G401 (cell line): ENCODE measurements around the gene ACSF2. TPM values are rescaled to one million over a fixed set of nuclear protein-coding genes. Genes with fewer than 3 reads are reported as not detected.
"Not testable (repeated sequence)": the region's sequence is repeated elsewhere in the genome, so short reads cannot be mapped to it uniquely, and the experiment has no call there.

Experiments used
- DNase-seq: peaks from one replicate; pipeline ENCODE4 v3.0.0-alpha.2; 2015; ENCODE audit warnings: low spot score
- in situ Hi-C: cut with HindIII; loops from 2 replicates; pipeline ENCODE4 v1.10.0; 2016; ENCODE audit warnings: low sequenced_read_pairs, mixed read lengths
- total RNA-seq: library from RNA; depleted of rRNA; stranded (reverse); fragments of >200 nt; shearing (Covaris generic); gene quantifications from 2 replicates; pipeline ENCODE4 v1.2.3, GENCODE V29; 2014

ACSF2 gene
- total RNA-seq, 1 experiment from 2014 or later = 58.8 TPM

DNA sequence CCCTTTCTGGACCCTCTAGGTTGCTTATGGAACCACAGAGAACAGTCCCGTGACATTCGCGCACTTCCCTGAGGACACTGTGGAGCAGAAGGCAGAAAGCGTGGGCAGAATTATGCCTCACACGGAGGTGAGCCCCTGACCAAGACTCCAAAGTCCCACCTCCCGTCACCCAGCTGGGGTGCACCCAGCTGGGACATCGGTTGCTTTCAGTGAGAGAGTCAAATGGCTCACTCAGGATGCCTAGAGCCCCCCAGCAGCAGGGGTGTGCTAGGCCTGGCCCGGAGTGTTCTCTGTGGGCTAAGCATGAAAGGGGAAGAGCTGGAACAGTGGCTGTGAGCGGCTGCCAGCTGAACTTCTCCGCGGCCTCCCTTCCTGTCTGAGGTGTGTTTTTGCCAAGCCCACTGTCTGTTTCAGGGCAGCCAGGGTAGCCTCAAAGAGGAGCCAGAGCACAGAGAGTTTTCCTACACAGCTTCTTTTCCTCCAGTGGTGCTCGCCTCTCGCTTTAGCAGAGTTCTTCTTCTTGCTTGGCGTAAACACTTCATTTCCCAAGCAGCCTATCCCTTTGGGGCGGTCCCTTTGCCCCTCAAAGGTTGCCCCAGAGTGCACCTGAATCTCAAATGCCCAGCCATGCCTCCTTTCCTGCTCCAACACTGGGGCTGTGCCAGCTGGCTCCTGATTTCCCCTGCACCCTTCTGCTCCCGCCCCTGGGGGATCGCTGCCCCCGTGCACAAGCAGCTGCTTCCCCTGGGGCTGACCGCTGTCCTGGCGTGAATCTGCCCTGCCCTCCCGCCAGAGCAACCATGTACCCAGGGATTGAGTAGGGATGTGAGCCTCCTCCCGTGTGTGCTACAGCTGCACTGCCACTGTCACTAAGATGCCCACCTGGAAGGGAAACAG is 45.2 kb downstream of the ACSF2 start:
- in situ Hi-C loops = loop anchor here (5.0 kb wide), 1 partner anchor 44 kb away; the partner anchor contains the start of gene ACSF2
- DNase-seq = peak; percentile 40

DNA sequence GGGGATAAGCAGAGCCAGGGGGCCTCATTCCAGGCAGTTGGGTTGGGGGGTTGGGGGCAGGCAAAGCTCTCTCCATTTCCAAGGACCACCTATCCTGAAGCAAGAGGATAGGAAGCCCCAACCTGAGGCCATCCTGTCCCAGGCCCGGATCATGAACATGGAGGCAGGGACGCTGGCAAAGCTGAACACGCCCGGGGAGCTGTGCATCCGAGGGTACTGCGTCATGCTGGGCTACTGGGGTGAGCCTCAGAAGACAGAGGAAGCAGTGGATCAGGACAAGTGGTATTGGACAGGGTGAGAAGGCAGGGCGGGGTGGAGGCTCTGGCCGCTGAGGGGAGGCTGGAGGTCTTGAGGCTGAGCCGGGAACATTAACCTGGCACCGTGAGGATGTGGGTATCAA is 46.3 kb downstream of the ACSF2 start:
- DNase-seq = no peak
- in situ Hi-C loops = loop anchor here (5.0 kb wide), 1 partner anchor 45 kb away; the partner anchor contains the start of gene ACSF2

- in situ Hi-C loops = loop anchor here (5.0 kb wide), 1 partner anchor 45 kb away; the partner anchor contains the start of gene ACSF2
- DNase-seq = peak; percentile 58
Observed at GRCh38 chr17:50472761-50473161, 46.7 kb downstream of the ACSF2 start.

DNA sequence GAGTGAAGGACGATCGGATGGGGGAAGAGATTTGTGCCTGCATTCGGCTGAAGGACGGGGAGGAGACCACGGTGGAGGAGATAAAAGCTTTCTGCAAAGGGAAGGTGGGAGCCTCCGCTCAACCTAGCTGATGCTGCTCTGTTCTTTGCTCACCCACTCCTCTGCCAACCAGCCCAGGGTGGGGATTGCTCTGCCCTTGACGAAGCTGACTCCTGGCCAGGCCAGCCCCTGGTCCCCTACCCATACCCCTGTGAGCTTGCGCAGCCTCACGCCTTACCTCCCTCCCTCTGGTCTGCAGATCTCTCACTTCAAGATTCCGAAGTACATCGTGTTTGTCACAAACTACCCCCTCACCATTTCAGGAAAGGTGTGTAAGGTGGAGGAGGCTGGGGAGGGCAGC is 47.9 kb downstream of the ACSF2 start:
- peak; percentile 10 for DNase-seq
- in situ Hi-C loops = loop anchor here (5.0 kb wide), 1 partner anchor 47 kb away; the partner anchor contains the start of gene ACSF2

DNA sequence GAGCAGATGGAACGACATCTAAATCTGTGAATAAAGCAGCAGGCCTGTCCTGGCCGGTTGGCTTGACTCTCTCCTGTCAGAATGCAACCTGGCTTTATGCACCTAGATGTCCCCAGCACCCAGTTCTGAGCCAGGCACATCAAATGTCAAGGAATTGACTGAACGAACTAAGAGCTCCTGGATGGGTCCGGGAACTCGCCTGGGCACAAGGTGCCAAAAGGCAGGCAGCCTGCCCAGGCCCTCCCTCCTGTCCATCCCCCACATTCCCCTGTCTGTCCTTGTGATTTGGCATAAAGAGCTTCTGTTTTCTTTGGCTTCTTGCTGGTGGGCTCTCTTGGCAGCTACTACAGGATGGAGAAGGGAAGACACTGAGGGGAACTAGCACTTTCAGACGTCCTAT is 48.5 kb downstream of the ACSF2 start:
- DNase-seq = peak; percentile 47
- in situ Hi-C loops = loop anchor here (5.0 kb wide), 1 partner anchor 47 kb away; the partner anchor contains the start of gene ACSF2

DNA sequence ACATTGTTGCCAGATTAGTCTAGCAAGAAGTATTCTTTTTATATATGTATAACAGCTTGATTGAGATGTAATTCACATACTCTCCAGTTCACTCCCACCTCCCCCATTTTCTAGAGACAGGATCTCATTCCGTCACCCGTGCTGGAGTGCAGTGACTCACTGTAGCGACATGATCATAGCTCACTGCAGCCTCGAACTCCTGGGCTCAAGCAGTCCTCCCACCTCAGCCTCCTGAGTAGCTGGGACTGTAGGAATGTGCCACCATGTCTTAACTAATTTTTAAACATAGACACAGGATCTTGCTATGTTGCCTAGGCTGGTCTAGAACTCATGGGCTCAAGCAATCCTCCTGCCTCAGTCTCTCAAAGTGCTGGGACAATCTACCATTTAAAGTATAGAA is 49.3 kb downstream of the ACSF2 start:
- in situ Hi-C loops = no loop called here

GRCh38 chr17:50475775-50476544 is 49.9 kb downstream of the ACSF2 start:
- peak; percentile 15 for DNase-seq
- in situ Hi-C loops = not testable (repeated sequence)

More for the DNA sequence above, 49.3 kb downstream of the ACSF2 start:
- DNase-seq = no peak

GRCh38 chr17:50476545-50477315 is 50.7 kb downstream of the ACSF2 start:
- in situ Hi-C loops = no loop called here
- DNase-seq = peak; percentile 78

GRCh38 chr17:50477976-50478375 is 52.0 kb downstream of the ACSF2 start:
- in situ Hi-C loops = no loop called here

DNA sequence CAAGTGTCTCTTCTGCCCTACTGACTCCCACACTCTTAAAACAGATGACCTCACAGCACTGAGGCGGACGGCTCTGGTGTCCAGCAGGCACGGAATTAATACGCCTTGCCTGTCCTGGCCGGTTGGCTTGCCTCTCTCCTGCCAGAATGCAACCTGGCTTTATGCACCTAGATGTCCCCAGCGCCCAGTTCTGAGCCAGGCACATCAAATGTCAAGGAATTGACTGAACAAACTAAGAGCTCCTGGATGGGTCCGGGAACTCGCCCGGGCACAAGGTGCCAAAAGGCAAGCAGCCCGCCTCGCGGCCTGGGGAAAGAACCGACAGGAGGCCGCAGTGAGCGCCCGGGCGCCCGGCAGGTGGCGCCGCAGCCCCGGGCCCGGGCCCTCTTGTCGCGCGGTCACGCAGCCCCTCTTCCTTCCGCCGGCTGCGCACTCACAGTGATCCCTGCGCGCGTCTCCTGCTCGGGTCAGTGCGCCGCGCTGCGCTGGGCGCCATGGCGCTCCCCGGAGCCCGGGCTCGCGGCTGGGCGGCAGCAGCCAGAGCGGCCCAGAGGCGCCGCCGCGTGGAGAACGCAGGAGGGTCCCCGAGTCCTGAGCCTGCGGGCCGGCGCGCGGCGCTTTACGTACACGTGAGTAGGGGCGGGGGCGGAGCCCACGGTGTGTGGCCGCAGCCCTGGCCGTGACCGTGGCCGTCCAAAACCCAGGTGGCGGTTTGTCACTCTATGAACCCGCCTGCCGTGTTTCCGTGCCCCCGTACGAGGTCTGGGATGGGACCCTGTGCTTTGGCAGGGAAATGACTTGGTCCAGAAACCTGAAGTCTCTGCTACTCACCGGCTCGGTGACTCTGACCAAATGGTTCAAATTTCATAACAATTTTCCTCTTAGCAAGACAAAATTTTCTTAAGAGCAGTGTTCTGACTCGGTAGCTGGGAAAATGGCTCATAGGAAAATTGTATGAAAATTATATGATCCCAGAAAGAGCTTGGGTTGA is 52.7 kb downstream of the ACSF2 start, which contains the start of gene RSAD1:
Gene RSAD1, plus strand, starts transcription at position 470 of the 991 bp plus-strand sequence. Its CDS starts 25 bp downstream, at position 495.
- DNase-seq = peak; percentile 84
- in situ Hi-C loops = no loop called here

More at GRCh38 chr17:50477976-50478375, 52.0 kb downstream of the ACSF2 start:
- no peak for DNase-seq

DNA sequence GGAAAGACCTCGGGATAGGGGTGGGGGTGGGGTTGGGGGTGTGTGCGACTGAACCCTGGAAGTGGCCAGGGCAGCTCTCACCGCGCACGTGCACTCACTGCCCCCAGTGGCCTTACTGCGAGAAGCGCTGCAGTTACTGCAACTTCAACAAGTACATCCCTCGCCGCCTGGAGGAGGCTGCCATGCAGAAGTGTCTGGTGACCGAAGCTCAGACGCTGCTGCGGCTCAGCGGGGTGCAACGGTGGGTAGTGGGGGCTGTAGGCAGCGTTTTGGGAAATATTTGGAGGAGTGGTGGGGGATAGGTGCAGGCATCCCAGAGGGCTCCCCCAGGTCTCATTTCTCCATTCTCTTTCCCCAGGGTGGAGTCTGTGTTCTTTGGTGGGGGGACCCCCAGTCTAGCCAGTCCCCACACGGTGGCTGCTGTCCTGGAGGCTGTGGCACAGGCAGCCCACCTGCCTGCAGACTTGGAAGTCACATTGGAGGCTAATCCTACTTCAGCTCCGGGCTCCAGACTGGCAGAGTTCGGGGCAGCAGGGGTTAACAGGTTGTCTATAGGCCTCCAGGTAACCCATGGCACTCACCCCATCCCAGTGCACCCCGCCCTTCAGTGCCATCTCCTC is 53.6 kb downstream of the ACSF2 start:
- peak; percentile 75 for DNase-seq

GRCh38 chr17:50480142-50480764 is 54.2 kb downstream of the ACSF2 start:
- in situ Hi-C loops = no loop called here
- DNase-seq = no peak

More for the DNA sequence above, 53.6 kb downstream of the ACSF2 start:
- in situ Hi-C loops = no loop called here

DNA sequence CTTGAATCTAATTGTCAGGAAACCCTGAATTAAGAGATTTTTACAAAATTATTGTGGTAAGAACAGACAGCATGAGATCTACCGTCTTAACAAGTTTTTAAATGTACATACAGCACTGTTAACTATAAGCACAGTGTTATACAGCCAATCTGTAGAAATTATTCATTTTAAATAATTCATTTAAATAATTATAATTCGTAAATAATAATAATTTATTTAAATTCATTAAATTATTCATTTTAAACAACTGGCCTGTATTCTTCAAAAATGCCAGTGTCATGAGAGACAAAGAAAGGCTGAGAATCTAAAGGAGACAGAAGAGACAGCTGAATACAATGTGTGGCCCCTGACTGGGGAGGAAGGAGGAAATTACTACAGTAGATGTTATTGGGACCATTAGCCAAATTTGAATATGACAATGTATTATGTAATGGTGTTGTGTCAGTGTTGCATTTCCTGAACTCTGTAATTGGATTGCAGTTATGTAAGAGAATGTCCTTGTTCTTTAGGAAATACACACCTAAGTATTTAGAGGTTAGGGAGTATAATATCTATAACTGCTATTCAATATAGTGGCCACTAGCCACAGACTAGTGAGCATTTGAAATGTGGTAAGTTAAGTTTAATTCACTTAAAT is 55.0 kb downstream of the ACSF2 start:
- in situ Hi-C loops = no loop called here
- peak; percentile 36 for DNase-seq

DNA sequence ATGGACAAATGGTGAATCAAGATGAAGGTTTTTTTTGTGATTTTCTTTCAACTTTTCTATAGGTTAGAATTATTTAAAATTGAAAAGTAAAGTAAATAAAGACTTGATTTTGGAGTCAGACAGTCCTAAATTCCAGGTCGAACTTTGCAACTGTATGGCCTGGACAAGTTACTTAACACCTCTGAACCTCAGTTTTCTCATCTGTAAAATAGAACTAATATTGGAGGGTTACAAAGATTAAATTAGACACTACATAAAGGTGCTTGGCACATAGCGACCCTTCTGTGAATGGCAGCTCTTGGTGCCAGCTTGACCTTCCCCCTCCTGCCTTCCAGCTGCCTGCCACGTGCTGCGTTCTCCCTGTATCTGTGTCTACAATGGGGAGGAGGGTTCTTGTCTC is 55.6 kb downstream of the ACSF2 start:
- in situ Hi-C loops = no loop called here
- DNase-seq = no peak

DNA sequence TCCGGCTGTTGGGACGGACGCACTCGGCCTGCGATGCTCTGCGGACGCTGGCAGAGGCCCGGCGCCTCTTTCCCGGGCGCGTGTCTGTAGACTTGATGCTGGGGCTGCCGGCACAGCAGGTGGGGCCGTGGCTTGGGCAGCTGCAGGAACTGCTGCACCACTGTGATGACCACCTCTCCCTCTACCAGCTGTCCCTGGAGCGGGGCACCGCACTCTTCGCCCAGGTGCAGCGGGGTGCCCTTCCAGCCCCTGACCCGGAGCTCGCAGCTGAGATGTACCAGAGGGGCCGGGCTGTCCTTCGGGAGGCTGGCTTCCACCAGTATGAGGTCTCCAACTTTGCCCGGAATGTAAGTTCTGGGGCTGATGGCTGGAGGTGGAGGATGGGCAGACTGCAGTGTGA is 56.1 kb downstream of the ACSF2 start:
- DNase-seq = peak; percentile 18
- in situ Hi-C loops = no loop called here

DNA sequence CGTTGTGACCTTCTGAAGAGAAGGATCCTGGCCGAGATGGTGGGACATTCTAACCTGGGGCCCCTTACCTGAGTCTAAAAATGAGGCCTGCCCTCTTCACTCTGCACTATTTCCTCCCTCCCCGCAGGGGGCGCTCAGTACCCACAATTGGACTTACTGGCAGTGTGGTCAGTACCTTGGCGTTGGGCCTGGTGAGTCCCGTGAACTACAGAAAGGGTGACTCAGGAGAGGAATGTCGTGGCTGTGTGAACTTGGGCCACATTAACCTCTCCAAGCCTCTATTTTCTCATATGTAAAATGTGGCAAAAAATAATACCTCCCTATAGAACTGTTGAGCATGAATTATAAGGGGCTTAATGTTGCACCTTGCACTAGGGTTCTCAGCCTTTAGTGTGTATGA is 56.5 kb downstream of the ACSF2 start:
- peak; percentile 92 for DNase-seq
- in situ Hi-C loops = no loop called here
